Transverse colon (tissue), 4 donors: ENCODE measurements around the gene CACNA1G. TPM values are rescaled to one million over a fixed set of nuclear protein-coding genes. Genes with fewer than 3 reads are reported as not detected.

ENCODE experiments used
- DNase-seq: peaks from one replicate; pipeline ENCODE4 v3.0.0-alpha.2; 2019
- H3K27ac ChIP-seq, 4 donors: fragments of 200-600 bp; sonication (generic); 2 replicates each; pipeline ENCODE4 v1.5.1; 2016 to 2018; ENCODE audit warnings: inconsistent platforms in 4 of 4
- H3K27me3 ChIP-seq: fragments of 200-600 bp; sonication (generic); 2 replicates; pipeline ENCODE4 v1.5.1; 2017; ENCODE audit warnings: inconsistent platforms
- H3K36me3 ChIP-seq, 4 donors: fragments of 200-600 bp; sonication (generic); 2 replicates each; pipeline ENCODE4 v1.5.1; 2017 to 2019; ENCODE audit warnings: inconsistent platforms in 4 of 4
- H3K4me1 ChIP-seq, 4 donors: fragments of 200-600 bp; sonication (generic); 2 replicates each; pipeline ENCODE4 v1.5.1; 2017 to 2020; ENCODE audit warnings: inconsistent platforms in 4 of 4
- H3K4me3 ChIP-seq, 4 donors: fragments of 200-600 bp; sonication (generic); 1 replicate in 1 of 4; 2 replicates in 3 of 4; pipeline versions ENCODE4 v1.5.1 to v1.6.1; 2017 to 2019; ENCODE audit warnings: inconsistent platforms in 4 of 4
- H3K9me3 ChIP-seq, 2 donors: fragments of 200-600 bp; sonication (generic); 2 replicates each; pipeline ENCODE4 v1.5.1; 2017 to 2019; ENCODE audit warnings: inconsistent platforms in 2 of 2
- EP300 ChIP-seq: sonication (generic); formaldehyde crosslinking; IDR thresholded peaks from one replicate; pipeline ENCODE4 v1.6.1; 2017; ENCODE audit warnings: antibody characterized with exemption, low read depth
- POLR2A ChIP-seq: fragments of 450-650 bp; IDR thresholded peaks from one replicate; pipeline ENCODE4 v1.6.1; 2016; ENCODE audit warnings: antibody characterized with exemption, mild to moderate bottlenecking, moderate library complexity
- POLR2AphosphoS5 ChIP-seq, 3 donors: sonication (generic); formaldehyde crosslinking; IDR thresholded peaks; one replicate each; pipeline ENCODE4 v1.6.1; 2016; ENCODE audit warnings: antibody characterized with exemption in 3 of 3
- WGBS, 2 donors: methylation state at CpG; one replicate each; pipeline ENCODE4 v1.1.5; 2018; ENCODE audit warnings: low coverage in 1 of 2; 5-methylcytosine and 5-hydroxymethylcytosine counted together
- in situ Hi-C, 4 donors: fragments of 200-750 bp; cut with MboI; loops; one replicate each; pipeline versions ENCODE4 v1.15.0 to v1.15.1; 2017; ENCODE audit warnings: low sequenced_read_pairs in 3 of 4, low pct_ligation_motif_present in 1 of 4, low pct_unique_long_range_greater_than_20kb in 1 of 4
- intact Hi-C: fragments of 100-400 bp; cut with DNase I; formaldehyde crosslinking; loops from one replicate; pipeline ENCODE4 v1.15.1; 2023; ENCODE audit warnings: low total_unique reads
- total RNA-seq, 4 donors: library from RNA; depleted of rRNA; stranded (reverse); fragments of >200 nt; gene quantifications; one replicate each; pipeline ENCODE4 v1.1.0, GENCODE V29; 2016
- TF ChIP-seq, protein P1 (sequence below), 5 experiments: fragments of 200-600 bp in 3 of 5; fragments of 450-650 bp in 2 of 5; sonication (generic) in 3 of 5; IDR thresholded peaks; 1 replicate in 2 of 5; 2 replicates in 3 of 5; pipeline ENCODE4 v1.5.1; 2016 to 2017; ENCODE audit warnings: antibody characterized with exemption in 5 of 5, inconsistent platforms in 3 of 5, mild to moderate bottlenecking in 2 of 5, moderate library complexity in 1 of 5

CACNA1G gene
- total RNA-seq, 4 donors from 2014 or later = 0.14 TPM; not detected in 3

GRCh38 chr17:50581316-50581715, 20.8 kb downstream of the CACNA1G start:
- DNase-seq = no peak
- intact Hi-C loops = no loop called here
- H3K9me3 ChIP-seq = no peaks in the 10 kb centered on the region
- WGBS, 2 donors = 89 to 96% methylated on average over 4 to 12 of the region's 12 CpGs
- no peaks in the 10 kb centered on the region for H3K4me1 ChIP-seq
- in situ Hi-C loops = no loop called here
- H3K36me3 ChIP-seq = no peaks in the 10 kb centered on the region
- no peaks in the 10 kb centered on the region for H3K27me3 ChIP-seq
- no peak overlapping the region for H3K4me3 ChIP-seq
- no peak overlapping the region for H3K27ac ChIP-seq
- TF ChIP-seq, protein P1, sequence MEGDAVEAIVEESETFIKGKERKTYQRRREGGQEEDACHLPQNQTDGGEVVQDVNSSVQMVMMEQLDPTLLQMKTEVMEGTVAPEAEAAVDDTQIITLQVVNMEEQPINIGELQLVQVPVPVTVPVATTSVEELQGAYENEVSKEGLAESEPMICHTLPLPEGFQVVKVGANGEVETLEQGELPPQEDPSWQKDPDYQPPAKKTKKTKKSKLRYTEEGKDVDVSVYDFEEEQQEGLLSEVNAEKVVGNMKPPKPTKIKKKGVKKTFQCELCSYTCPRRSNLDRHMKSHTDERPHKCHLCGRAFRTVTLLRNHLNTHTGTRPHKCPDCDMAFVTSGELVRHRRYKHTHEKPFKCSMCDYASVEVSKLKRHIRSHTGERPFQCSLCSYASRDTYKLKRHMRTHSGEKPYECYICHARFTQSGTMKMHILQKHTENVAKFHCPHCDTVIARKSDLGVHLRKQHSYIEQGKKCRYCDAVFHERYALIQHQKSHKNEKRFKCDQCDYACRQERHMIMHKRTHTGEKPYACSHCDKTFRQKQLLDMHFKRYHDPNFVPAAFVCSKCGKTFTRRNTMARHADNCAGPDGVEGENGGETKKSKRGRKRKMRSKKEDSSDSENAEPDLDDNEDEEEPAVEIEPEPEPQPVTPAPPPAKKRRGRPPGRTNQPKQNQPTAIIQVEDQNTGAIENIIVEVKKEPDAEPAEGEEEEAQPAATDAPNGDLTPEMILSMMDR (IDR thresholded peaks at IDR 0.05) = no peak
- TF ChIP-seq POLR2AphosphoS5 (IDR thresholded peaks at IDR 0.05) (no peak), EP300 (no peak), POLR2A (no peak)

- Histone ChIP-seq H3K27me3 (no peaks in the 10 kb centered on the region), H3K4me3 (no peak overlapping the region), H3K27ac (no peak overlapping the region), H3K36me3 (no peaks in the 10 kb centered on the region), H3K4me1 (no peaks in the 10 kb centered on the region), H3K9me3 (no peaks in the 10 kb centered on the region)
- TF ChIP-seq POLR2A = no peak
- TF ChIP-seq EP300 = no peak
- TF ChIP-seq, protein P1 (IDR thresholded peaks at IDR 0.05) = no peak
- TF ChIP-seq POLR2AphosphoS5 (IDR thresholded peaks at IDR 0.05) = no peak
- intact Hi-C loops (no loop called here), in situ Hi-C loops (no loop called here)
- 85% methylated on average over 2 of the region's 2 CpGs; no CpG with 5 or more reads in 1 of the 2 donors for WGBS, 2 donors
- no peak for DNase-seq
Measured at GRCh38 chr17:50582741-50583140, 22.2 kb downstream of the CACNA1G start.

DNA sequence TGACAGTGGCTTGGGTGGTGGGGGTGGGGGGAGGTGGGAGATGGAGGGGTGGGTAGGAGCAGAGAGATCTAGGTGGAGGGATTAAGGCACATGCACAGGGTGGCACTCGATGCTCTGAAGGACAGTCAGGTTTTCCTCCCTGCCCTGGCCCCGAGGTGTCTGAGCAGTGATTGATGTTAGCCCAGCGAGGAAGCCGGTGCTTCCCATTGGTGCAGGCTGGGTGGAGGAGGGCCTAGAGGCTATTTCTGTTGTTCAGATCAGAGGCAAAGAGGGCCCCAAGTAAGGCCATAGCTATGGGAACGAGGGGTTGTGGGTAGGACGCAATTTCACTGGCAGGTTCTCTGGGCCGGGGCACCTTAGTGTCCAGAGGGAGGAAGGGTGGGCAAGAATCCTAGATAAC, 23.1 kb downstream of the CACNA1G start:
- Histone ChIP-seq H3K27me3 (no peaks in the 10 kb centered on the region), H3K36me3 (no peaks in the 10 kb centered on the region), H3K27ac (no peak overlapping the region), H3K9me3 (no peaks in the 10 kb centered on the region), H3K4me3 (no peak overlapping the region), H3K4me1 (peaks cover 0 to under 1% (median 0%) of the 10 kb centered on the region in 4 donors)
- DNase-seq = no peak
- TF ChIP-seq POLR2A (no peak), POLR2AphosphoS5 (IDR thresholded peaks at IDR 0.05) (no peak), EP300 (no peak)
- TF ChIP-seq, protein P1 (IDR thresholded peaks at IDR 0.05) = no peak
- in situ Hi-C loops (no loop called here), intact Hi-C loops (no loop called here)
- 40 to 68% methylated on average over 2 to 7 of the region's 7 CpGs for WGBS, 2 donors

DNA sequence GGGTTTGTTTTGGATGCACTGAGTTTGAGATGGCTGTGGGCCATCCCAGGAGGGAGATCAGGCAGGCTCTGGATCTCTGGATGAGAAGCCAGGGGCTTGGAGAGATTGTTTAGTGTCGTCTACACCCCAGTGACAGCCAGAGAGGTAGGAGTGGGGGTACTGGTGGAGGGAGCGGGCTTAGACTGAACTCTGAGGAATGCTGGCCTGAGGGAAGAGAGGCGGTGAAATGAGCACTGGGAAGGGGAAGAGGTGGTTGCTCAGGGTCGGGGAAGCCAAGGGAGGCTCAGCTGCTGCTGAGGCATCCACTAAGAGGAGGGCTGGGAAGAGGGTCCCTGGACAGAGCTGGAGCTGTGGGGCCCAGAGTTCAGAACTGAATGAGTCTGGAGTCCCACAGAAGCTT, 23.6 kb downstream of the CACNA1G start:
- H3K27ac ChIP-seq = no peak overlapping the region
- in situ Hi-C loops = no loop called here
- intact Hi-C loops = no loop called here
- no peaks in the 10 kb centered on the region for H3K9me3 ChIP-seq
- whole genome bisulfite sequencing, 2 donors = 83 to 84% methylated on average over 1 to 4 of the region's 4 CpGs
- no peaks in the 10 kb centered on the region for H3K36me3 ChIP-seq
- H3K4me1 ChIP-seq = peaks cover 0 to 5% (median 1%) of the 10 kb centered on the region in 4 donors
- no peak for DNase-seq
- H3K27me3 ChIP-seq = no peaks in the 10 kb centered on the region
- no peak for TF ChIP-seq POLR2AphosphoS5 (IDR thresholded peaks at IDR 0.05)
- TF ChIP-seq POLR2A = no peak
- TF ChIP-seq, protein P1 (IDR thresholded peaks at IDR 0.05) = no peak
- TF ChIP-seq EP300 = no peak
- no peak overlapping the region for H3K4me3 ChIP-seq
